ENCODE results near the gene ZNF319. TPM values are rescaled to one million over a fixed set of nuclear protein-coding genes. Genes with fewer than 3 reads are reported as not detected.

Gene ZNF319
- total RNA-seq, 1 donor from 2014 or later: 14.2 TPM

DNA sequence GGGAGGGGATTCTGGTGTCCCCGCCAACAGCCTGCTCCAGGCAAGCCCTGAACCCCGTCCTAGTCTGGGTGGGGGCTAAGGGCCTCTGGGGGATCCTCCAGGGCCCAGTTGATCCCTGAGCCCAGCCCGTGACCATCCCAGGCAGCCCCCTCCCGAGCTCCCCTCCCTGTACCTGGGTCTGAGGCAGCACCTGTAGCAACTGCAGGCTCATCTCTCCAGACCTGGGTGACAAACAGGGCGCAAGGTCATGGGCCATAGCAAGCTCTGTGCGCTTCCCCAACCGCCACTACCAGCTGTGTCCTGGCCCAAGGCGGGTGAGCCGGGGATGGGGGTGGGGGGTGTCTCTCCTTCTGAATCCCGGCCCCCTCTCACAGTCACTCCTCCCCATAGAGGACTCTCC lies 40.2 kb downstream of the ZNF319 start:
- Mint-ChIP-seq H3K4me3 (no peak overlapping the region), H3K36me3 (no peaks in the 10 kb centered on the region), H3K4me1 (ENCODE audit: unreplicated experiment) (peaks cover 10% of the 10 kb centered on the region), H3K27me3 (no peaks in the 10 kb centered on the region), H3K27ac (no peak overlapping the region), H3K9me3 (no peaks in the 10 kb centered on the region)
- TF ChIP-seq, protein P1, sequence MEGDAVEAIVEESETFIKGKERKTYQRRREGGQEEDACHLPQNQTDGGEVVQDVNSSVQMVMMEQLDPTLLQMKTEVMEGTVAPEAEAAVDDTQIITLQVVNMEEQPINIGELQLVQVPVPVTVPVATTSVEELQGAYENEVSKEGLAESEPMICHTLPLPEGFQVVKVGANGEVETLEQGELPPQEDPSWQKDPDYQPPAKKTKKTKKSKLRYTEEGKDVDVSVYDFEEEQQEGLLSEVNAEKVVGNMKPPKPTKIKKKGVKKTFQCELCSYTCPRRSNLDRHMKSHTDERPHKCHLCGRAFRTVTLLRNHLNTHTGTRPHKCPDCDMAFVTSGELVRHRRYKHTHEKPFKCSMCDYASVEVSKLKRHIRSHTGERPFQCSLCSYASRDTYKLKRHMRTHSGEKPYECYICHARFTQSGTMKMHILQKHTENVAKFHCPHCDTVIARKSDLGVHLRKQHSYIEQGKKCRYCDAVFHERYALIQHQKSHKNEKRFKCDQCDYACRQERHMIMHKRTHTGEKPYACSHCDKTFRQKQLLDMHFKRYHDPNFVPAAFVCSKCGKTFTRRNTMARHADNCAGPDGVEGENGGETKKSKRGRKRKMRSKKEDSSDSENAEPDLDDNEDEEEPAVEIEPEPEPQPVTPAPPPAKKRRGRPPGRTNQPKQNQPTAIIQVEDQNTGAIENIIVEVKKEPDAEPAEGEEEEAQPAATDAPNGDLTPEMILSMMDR (conservative IDR thresholded peaks at IDR 0.05): no peak
- no peak for DNase-seq (ENCODE audit: extremely low spot score, unreplicated experiment)

DNA sequence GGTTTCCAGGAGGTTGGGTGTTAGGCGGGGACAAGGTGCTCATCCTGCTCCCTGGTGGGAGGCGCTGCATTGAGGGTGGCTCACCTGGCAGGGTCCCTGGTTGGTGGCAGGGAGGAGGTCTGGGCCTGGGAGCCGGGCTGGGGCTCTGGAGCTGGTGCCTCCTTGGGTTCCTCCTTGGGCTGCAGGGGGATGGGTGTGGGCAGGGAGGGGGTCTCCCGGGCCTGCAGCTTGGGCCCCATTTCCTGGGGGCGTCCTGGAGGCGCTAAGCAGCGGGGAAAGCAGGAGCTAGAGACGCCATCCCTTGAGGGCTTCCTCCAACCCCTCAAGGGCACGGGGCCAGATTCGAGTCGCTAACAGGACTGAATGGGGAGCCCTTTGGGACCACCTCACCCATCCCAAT lies 40.7 kb downstream of the ZNF319 start:
- no peak for DNase-seq (ENCODE audit: extremely low spot score, unreplicated experiment)
- H3K27ac Mint-ChIP-seq: peak overlapping the region; percentile 90
- no peaks in the 10 kb centered on the region for H3K36me3 Mint-ChIP-seq
- TF ChIP-seq, protein P1 (conservative IDR thresholded peaks at IDR 0.05): no peak
- no peaks in the 10 kb centered on the region for H3K9me3 Mint-ChIP-seq
- peaks cover 10% of the 10 kb centered on the region for H3K4me1 Mint-ChIP-seq (ENCODE audit: unreplicated experiment)
- H3K4me3 Mint-ChIP-seq: no peak overlapping the region
- no peaks in the 10 kb centered on the region for H3K27me3 Mint-ChIP-seq

DNA sequence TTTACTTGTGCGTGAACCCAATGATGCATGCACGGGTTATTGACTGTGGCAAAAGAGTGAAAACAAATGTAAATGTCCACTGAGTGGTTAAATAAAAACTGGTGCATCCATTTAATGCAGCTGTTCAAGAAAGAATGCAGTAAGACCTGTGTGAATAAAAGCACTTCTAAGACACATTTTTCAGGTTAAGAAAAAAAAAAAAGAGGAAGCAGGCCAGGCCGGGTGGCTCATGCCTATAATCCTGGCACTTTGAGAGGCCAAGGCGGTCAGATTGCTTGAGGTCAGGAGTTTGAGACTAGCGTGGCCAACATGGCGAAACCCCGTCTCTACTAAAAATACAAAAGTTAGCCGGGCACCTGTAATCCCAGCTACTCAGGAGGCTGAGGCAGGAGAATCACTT lies 41.4 kb downstream of the ZNF319 start:
- Mint-ChIP-seq H3K36me3 (no peaks in the 10 kb centered on the region), H3K4me3 (peak overlapping the region; percentile 73), H3K9me3 (no peaks in the 10 kb centered on the region), H3K4me1 (ENCODE audit: unreplicated experiment) (peaks cover 10% of the 10 kb centered on the region), H3K27ac (peak overlapping the region; percentile 90), H3K27me3 (no peaks in the 10 kb centered on the region)
- TF ChIP-seq, protein P1 (conservative IDR thresholded peaks at IDR 0.05): no peak
- DNase-seq (ENCODE audit: extremely low spot score, unreplicated experiment): no peak

DNA sequence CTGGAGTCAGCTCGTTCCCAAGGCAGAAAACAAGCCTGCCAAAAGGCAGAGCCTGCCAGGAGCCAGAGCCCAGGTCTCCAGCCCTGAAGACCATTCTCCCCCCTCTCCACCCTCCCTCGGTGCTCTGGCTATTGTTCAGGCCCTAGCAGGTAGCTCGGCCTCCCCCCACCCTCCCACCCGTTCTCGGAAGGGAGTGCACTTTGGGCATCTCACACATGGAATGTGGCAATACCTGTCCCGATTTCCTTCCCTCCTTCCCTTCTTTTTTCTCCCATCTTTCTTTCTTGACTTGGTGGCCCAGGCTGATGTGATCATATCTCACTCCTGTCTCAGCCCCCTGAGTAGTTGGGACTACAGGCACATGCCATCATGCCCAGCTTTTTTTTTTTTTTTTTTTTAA lies 41.9 kb downstream of the ZNF319 start:
- H3K27me3 Mint-ChIP-seq: no peaks in the 10 kb centered on the region

DNA sequence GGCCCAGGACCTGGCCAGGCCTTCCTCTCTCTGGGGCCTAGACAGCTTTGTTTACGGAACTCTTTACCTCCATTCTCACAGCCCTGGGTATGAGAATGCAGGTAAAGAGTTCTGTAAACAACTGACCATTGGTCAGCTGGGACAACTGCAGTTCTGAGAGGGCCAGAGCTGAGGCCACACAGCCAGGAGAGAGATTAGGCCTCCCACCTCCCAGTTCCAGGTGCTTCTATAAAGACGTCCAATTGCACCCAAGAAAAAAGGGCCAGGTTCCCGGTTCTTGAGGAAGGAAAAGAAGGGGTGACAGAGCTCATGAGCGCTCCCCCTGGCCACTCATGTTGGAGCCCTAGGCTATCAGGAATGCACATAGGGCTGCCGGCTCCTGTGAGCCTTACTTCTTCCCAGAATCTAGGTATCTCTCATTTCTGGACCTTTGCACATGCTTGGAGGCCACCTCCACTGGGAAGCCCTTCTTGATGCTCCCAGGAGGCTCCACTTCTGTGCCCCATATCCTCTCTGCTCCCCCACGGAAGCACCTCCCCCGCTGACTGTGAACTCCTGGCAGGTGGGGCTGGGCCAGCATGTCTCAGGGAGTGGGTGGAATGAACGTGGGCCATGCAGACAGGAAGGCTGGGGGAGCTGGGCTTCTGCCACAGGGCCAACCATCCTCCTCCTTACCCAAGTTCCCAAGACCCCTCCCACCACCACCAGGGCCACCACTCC lies 42.6 kb downstream of the ZNF319 start:
- H3K4me1 Mint-ChIP-seq (ENCODE audit: unreplicated experiment): peaks cover 10% of the 10 kb centered on the region
- no peaks in the 10 kb centered on the region for H3K36me3 Mint-ChIP-seq
- H3K9me3 Mint-ChIP-seq: no peaks in the 10 kb centered on the region
- no peak overlapping the region for H3K4me3 Mint-ChIP-seq
- TF ChIP-seq, protein P1 (conservative IDR thresholded peaks at IDR 0.05): no peak
- no peaks in the 10 kb centered on the region for H3K27me3 Mint-ChIP-seq
- DNase-seq (ENCODE audit: extremely low spot score, unreplicated experiment): no peak
- H3K27ac Mint-ChIP-seq: no peak overlapping the region

More for the DNA sequence above, 41.9 kb downstream of the ZNF319 start:
- no peaks in the 10 kb centered on the region for H3K9me3 Mint-ChIP-seq
- H3K4me3 Mint-ChIP-seq: no peak overlapping the region
- no peak for DNase-seq (ENCODE audit: extremely low spot score, unreplicated experiment)
- H3K36me3 Mint-ChIP-seq: no peaks in the 10 kb centered on the region
- peaks cover 10% of the 10 kb centered on the region for H3K4me1 Mint-ChIP-seq (ENCODE audit: unreplicated experiment)
- TF ChIP-seq, protein P1 (conservative IDR thresholded peaks at IDR 0.05): no peak
- H3K27ac Mint-ChIP-seq: peak overlapping the region; percentile 90
